ENCODE measurements around the gene MSN. TPM values are rescaled to one million over a fixed set of nuclear protein-coding genes. Genes with fewer than 3 reads are reported as not detected.
"Not testable (repeated sequence)": the region's sequence is repeated elsewhere in the genome, so short reads cannot be mapped to it uniquely, and the experiment has no call there.

MSN gene
- 100 to 1,000 TPM; 451 to 569 TPM for total RNA-seq

DNA sequence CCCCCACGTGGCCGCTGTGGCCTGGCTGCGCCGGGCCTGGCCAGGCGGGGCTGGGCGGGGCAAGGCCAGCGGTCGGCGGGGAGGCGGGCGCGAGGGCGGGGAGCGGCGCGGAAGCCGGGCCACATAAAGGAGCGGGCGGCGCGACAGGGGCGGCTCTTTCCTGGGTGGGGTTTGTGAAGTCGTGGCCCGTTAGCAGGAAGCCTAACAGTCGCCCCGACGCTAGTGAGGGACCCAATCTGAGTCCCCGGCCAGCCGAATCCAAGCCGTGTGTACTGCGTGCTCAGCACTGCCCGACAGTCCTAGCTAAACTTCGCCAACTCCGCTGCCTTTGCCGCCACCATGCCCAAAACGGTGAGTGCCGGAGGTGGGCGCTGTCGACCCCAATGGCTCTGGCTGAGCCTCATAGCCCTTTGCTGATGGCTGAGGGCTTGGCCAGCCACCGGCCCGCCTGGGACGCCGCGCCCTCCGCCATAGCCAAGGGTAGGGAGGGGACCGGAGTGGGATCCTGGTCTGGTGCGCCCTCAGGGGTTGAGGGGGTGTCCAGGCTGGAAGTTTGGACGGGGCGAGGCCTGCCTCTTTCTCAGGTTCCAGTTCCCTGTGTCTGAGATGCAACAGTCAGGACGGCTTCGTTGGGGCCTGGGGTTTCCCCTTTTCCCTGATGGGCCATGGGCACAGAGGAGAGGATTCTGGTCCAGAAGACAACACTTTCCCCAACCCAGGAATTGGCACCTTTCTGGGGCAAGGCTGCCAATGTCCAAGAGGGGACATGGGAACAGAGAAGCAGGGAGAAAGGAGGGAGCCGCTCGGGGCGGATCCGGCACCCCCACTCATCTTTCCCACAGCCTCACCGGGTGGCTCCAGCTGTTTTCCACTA is at the start of gene MSN:
MSN (plus strand) TSS at position 152 of the 874 bp plus-strand sequence; CDS start at position 340, 188 bp downstream.
- ATAC-seq (peak; percentile 64 to 83), DNase-seq (ENCODE audit: low spot score in 2 of 2) (peak; percentile 68 to 81)
- Mint-ChIP-seq H3K36me3 (peaks cover 36 to 42% of the 10 kb centered on the region in 2 donors), H3K9me3 (no peaks in the 10 kb centered on the region), H3K27ac (peak within 1 kb of the TSS; percentile 98 to 99)

DNA sequence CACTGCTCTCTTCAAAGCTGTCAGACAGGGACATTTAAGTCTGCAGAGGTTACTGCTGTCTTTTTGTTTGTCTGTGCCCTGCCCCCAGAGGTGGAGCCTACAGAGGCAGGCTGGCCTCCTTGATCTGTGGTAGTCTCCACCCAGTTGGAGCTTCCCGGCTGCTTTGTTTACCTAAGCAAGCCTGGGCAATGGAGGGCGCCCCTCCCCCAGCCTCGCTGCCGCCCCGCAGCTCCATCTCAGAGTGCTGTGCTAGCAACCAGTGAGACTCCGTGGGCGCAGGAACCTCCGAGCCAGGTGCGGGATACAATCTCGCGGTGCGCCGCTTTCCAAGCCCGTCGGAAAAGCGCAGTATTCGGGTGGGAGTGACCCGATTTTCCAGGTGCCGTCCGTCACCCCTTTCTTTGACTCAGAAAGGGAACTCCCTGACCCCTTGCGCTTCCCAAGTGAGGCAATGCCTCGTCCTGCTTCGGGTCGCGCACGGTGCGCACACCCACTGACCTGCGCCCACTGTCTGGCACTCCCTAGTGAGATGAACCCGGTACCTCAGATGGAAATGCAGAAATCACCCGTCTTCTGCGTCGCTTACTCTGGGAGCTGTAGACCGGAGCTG is 47.3 kb upstream of the MSN start:
- ATAC-seq = not testable (repeated sequence)

DNA sequence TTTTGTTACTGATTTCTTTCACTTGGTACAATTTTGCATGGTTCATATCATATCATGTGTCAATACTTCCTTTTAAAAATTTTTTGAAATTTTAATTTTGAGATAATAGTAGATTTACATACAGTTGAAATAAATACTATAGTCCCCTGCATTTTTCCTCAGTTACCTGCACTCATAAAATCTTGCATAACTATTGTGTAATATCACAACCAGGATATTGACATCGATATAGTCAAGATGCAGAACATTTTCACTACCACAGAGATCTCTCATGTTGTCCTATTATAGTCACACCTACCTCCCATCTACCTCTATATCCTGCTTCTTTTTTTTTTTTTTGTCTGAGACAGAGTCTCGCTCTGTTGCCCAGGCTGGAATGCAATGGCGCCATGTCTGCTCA is 36.7 kb upstream of the MSN start:
- no peak for ATAC-seq
- H3K36me3 Mint-ChIP-seq = peaks cover 0 to 7% of the 10 kb centered on the region in 2 donors
- H3K27ac Mint-ChIP-seq = no peak overlapping the region
- H3K9me3 Mint-ChIP-seq = no peaks in the 10 kb centered on the region
- DNase-seq (ENCODE audit: low spot score in 2 of 2) = no peak

More for the DNA sequence above, 47.3 kb upstream of the MSN start:
- H3K9me3 Mint-ChIP-seq; H3K36me3 Mint-ChIP-seq; DNase-seq (ENCODE audit: low spot score in 2 of 2); H3K27ac Mint-ChIP-seq: not testable (repeated sequence)

- H3K9me3 Mint-ChIP-seq = no peaks in the 10 kb centered on the region
- DNase-seq (ENCODE audit: low spot score in 2 of 2) (no peak), ATAC-seq (no peak)
- H3K27ac Mint-ChIP-seq = peak overlapping the region in 1 of 2 donors; percentile 51
- no peaks in the 10 kb centered on the region for H3K36me3 Mint-ChIP-seq
Observed at GRCh38 chrX:65633826-65634225, 33.6 kb upstream of the MSN start.

DNA sequence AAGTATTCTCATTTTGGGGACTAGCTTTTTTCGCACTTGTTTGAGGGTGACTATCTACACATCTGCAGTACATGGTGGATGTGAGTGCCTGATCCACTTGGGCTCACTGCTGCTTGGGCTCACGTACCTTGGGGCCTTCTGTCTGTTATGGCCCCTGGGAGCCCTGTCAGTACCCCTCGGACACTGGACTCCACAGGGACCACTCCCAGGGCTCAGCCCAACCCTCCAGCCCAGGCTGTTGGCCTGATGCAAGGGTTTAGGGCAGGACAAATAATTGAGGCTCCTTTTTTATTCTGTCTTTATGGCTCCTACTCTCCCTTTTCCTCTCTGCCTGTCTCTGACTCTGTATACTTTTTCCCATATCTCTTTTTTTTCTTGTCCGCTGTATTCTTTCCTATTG is 32.7 kb upstream of the MSN start:
- H3K9me3 Mint-ChIP-seq = no peaks in the 10 kb centered on the region
- no peaks in the 10 kb centered on the region for H3K36me3 Mint-ChIP-seq
- DNase-seq (ENCODE audit: low spot score in 2 of 2) (no peak), ATAC-seq (no peak)
- H3K27ac Mint-ChIP-seq = no peak overlapping the region

- no peak for DNase-seq (ENCODE audit: low spot score in 2 of 2)
- no peaks in the 10 kb centered on the region for H3K9me3 Mint-ChIP-seq
- no peaks in the 10 kb centered on the region for H3K36me3 Mint-ChIP-seq
- H3K27ac Mint-ChIP-seq = no peak overlapping the region
- no peak for ATAC-seq
Observed at GRCh38 chrX:65635378-65635777, 32.1 kb upstream of the MSN start.

GRCh38 chrX:65635822-65636221 is 31.6 kb upstream of the MSN start:
- DNase-seq (ENCODE audit: low spot score in 2 of 2) = no peak
- H3K9me3 Mint-ChIP-seq = no peaks in the 10 kb centered on the region
- H3K27ac Mint-ChIP-seq = peak overlapping the region in 1 of 2 donors; percentile 32
- no peaks in the 10 kb centered on the region for H3K36me3 Mint-ChIP-seq
- ATAC-seq = no peak

DNA sequence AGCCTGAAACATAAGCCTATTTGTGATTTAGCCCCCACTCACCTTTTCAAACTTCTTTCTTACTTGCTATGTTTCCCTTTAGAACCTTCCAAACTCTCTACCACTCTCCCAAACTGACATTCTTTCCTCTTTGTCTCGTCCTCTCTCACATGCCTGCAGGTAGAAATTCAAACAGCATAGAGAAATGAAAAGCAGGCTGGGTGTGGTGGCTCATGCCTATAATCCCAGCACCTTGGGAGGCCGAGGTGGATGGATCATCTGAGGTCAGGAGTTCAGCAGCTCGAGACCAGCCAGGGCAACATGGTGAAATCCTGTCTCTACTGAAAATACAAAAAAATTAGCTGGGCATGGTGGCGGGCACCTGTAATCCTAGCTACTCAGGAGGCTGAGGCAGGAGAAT is 31.2 kb upstream of the MSN start:
- not testable (repeated sequence) for H3K9me3 Mint-ChIP-seq; ATAC-seq; H3K36me3 Mint-ChIP-seq; DNase-seq (ENCODE audit: low spot score in 2 of 2)
- peak overlapping the region in 1 of 2 donors; percentile 32 for H3K27ac Mint-ChIP-seq

DNA sequence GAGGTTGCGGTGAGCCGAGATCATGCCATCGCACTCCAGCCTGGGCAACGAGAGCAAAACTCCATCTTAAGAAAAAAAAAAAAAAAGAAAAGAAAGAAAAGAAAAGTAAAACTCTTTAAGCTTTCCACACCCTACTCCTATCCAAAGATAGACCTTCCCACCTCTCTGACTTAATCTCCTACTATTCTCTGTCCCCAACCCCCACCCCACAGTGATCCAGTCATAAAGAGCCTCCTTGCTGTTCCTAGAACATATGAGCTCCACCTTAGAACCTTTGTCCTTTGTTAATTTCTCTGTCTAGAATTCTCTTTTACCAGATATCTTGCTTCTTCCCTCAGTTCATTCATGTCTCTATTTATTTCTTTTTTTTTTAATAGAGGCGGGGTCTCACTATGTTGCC is 30.1 kb upstream of the MSN start:
- no peak for DNase-seq (ENCODE audit: low spot score in 2 of 2)
- H3K9me3 Mint-ChIP-seq = no peaks in the 10 kb centered on the region
- no peaks in the 10 kb centered on the region for H3K36me3 Mint-ChIP-seq
- H3K27ac Mint-ChIP-seq = no peak overlapping the region
- no peak for ATAC-seq

DNA sequence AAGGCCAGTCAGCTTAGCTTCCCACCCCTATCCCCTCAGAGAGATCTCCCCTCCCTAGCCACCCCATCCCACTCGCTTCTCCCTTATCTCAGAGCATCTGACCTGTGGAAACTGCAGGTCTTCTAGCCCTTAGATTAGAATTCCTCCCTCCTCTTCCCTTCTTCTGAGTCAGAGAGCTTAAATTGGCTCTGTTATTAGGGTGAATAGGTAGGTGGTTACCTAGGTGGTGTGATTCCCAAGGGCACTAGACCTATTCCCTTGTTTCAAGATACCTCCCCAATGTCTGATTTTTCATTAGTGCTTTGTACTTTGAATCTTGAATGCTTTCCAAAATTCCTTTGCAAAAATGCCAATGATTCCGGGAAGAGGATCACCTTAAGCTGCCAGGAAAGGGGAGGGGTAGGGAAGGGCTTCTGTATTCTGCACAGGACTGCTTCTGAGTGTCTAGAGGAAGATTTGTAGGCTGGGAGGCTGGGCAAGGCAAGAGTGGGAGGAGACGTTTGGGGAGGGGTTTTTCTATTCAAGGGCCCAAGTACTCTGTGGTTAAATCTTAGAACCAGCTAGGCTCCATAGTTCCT is 24.5 kb upstream of the MSN start:
- Mint-ChIP-seq H3K9me3 (no peaks in the 10 kb centered on the region), H3K27ac (no peak overlapping the region), H3K36me3 (no peaks in the 10 kb centered on the region)
- ATAC-seq (no peak), DNase-seq (ENCODE audit: low spot score in 2 of 2) (no peak)

- Mint-ChIP-seq H3K27ac (no peak overlapping the region), H3K9me3 (no peaks in the 10 kb centered on the region), H3K36me3 (no peaks in the 10 kb centered on the region)
- DNase-seq (ENCODE audit: low spot score in 2 of 2) = no peak
- ATAC-seq = peak in 1 of 2 donors; percentile 28
Observed at GRCh38 chrX:65643531-65644052, 23.9 kb upstream of the MSN start.

- no peak for DNase-seq (ENCODE audit: low spot score in 2 of 2)
- Mint-ChIP-seq H3K36me3 (no peaks in the 10 kb centered on the region), H3K9me3 (no peaks in the 10 kb centered on the region), H3K27ac (peak overlapping the region in 1 of 2 donors; percentile 36)
- peak in 1 of 2 donors; percentile 89 for ATAC-seq
Observed at GRCh38 chrX:65644621-65645289, 22.7 kb upstream of the MSN start.

- ATAC-seq = no peak
- Mint-ChIP-seq H3K27ac (no peak overlapping the region), H3K9me3 (no peaks in the 10 kb centered on the region), H3K36me3 (no peaks in the 10 kb centered on the region)
- DNase-seq (ENCODE audit: low spot score in 2 of 2) = no peak
Observed at GRCh38 chrX:65647801-65648200, 19.7 kb upstream of the MSN start.

DNA sequence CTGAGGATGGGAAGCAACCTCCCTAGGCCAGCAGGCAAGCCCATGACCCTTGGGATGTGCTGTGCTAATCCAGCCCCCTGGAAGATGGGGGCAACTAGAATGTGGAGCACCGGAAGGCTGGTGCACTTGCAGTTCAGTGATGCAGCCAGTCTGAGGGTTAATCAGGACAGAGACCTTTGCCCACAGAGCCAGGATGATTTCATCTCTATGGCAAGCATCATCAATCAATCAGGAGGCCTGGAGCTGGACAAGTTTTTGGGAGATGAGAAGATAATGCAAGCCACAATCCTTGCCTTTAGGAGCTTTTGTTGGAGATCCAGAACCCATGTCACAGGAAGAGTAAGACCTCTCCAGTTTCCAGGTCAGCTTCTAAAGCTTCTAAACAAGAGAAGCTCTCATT is 15.4 kb upstream of the MSN start:
- no peak for ATAC-seq

GRCh38 chrX:65657009-65657441 is 10.4 kb upstream of the MSN start:
- not testable (repeated sequence) for H3K9me3 Mint-ChIP-seq; H3K36me3 Mint-ChIP-seq; DNase-seq (ENCODE audit: low spot score in 2 of 2)
- ATAC-seq = peak; percentile 46 to 62
- H3K27ac Mint-ChIP-seq = peak overlapping the region; percentile 89 to 96

More for the DNA sequence above, 15.4 kb upstream of the MSN start:
- H3K9me3 Mint-ChIP-seq = no peaks in the 10 kb centered on the region
- H3K27ac Mint-ChIP-seq = no peak overlapping the region
- no peak for DNase-seq (ENCODE audit: low spot score in 2 of 2)
- H3K36me3 Mint-ChIP-seq = no peaks in the 10 kb centered on the region

GRCh38 chrX:65657659-65658058 is 9.8 kb upstream of the MSN start:
- DNase-seq (ENCODE audit: low spot score in 2 of 2) (no peak), ATAC-seq (no peak)
- peaks cover 0 to 3% of the 10 kb centered on the region in 2 donors for H3K9me3 Mint-ChIP-seq
- peaks cover 0 to 16% of the 10 kb centered on the region in 2 donors for H3K36me3 Mint-ChIP-seq
- peak overlapping the region in 1 of 2 donors; percentile 89 for H3K27ac Mint-ChIP-seq

Data from activated naive CD4-positive, alpha-beta T cell treated with anti-CD3 and anti-CD28 coated beads, Interleukin-2, amount 50 U/mL, for 72 hours (primary cell).